CD14-positive monocyte (primary cell): Measurements from ENCODE around the gene NFIC. TPM values are rescaled to one million over a fixed set of nuclear protein-coding genes. Genes with fewer than 3 reads are reported as not detected.

Experiments used
- DNase-seq, 3 donors: peaks; one replicate each; pipeline ENCODE4 v3.0.0-alpha.2; 2011 to 2022
- H2AFZ ChIP-seq: 2 replicates; pipeline ENCODE4 v1.6.0; 2012; ENCODE audit warnings: mild to moderate bottlenecking, low read depth, low read length, inconsistent platforms; ENCODE audit not compliant: insufficient read depth, poor library complexity, severe bottlenecking
- H3K27ac ChIP-seq, 2 donors: 1 replicate in 1 of 2; 2 replicates in 1 of 2; pipeline ENCODE4 v1.5.1; 2012 to 2013; ENCODE audit warnings: low read length in 2 of 2, control low read depth in 1 of 2, inconsistent platforms in 1 of 2, low read depth in 1 of 2, mild to moderate bottlenecking in 1 of 2
- H3K27me3 ChIP-seq, 2 donors: one replicate each; pipeline versions ENCODE4 v1.6.0 to v1.6.1; 2011 to 2013; ENCODE audit warnings: low read length in 2 of 2; ENCODE audit not compliant: control insufficient read depth in 2 of 2, insufficient read depth in 2 of 2
- H3K36me3 ChIP-seq, 2 donors: replicated peaks in 1 of 2; 1 replicate in 1 of 2; 2 replicates in 1 of 2; pipeline versions ENCODE4 v1.5.1 to v1.6.1; 2012 to 2013; ENCODE audit warnings: low read length in 2 of 2, control low read depth in 1 of 2, inconsistent platforms in 1 of 2, mild to moderate bottlenecking in 1 of 2; ENCODE audit not compliant: insufficient read depth in 2 of 2, control insufficient read depth in 1 of 2
- H3K4me1 ChIP-seq, 2 donors: 1 replicate in 1 of 2; 2 replicates in 1 of 2; pipeline versions ENCODE4 v1.5.1 to v1.6.1; 2012 to 2013; ENCODE audit warnings: low read length in 2 of 2, control low read depth in 1 of 2, inconsistent platforms in 1 of 2, mild to moderate bottlenecking in 1 of 2, moderate library complexity in 1 of 2; ENCODE audit not compliant: insufficient read depth in 2 of 2, control insufficient read depth in 1 of 2
- H3K4me2 ChIP-seq: replicated peaks from 2 replicates; pipeline ENCODE3; 2012; ENCODE audit warnings: low read length, moderate library complexity, mild to moderate bottlenecking; ENCODE audit not compliant: poor library complexity, severe bottlenecking; ENCODE audit errors: extremely low read depth
- H3K4me3 ChIP-seq, 3 experiments: fragments of 200-600 bp in 1 of 3; sonication (generic) in 1 of 3; replicated peaks in 1 of 3; 1 replicate in 2 of 3; 2 replicates in 1 of 3; pipeline ENCODE4 v1.5.1; 2011 to 2013; ENCODE audit warnings: low read length in 3 of 3, mild to moderate bottlenecking in 3 of 3, control low read depth in 2 of 3, low read depth in 2 of 3, inconsistent platforms in 1 of 3, moderate library complexity in 1 of 3
- H3K79me2 ChIP-seq: 2 replicates; pipeline ENCODE4 v1.6.0; 2012; ENCODE audit warnings: mild to moderate bottlenecking, control low read depth, inconsistent platforms, low read length, moderate library complexity; ENCODE audit not compliant: insufficient read depth
- H3K9ac ChIP-seq: 2 replicates; pipeline ENCODE4 v1.6.0; 2017; ENCODE audit warnings: low read length, mild to moderate bottlenecking; ENCODE audit not compliant: insufficient read depth, poor library complexity, severe bottlenecking
- H3K9me3 ChIP-seq, 2 donors: replicated peaks in 1 of 2; 1 replicate in 1 of 2; 2 replicates in 1 of 2; pipeline versions ENCODE4 v1.5.1 to v1.6.1; 2012 to 2013; ENCODE audit warnings: low read length in 2 of 2, control low read depth in 1 of 2; ENCODE audit not compliant: control insufficient read depth in 1 of 2, insufficient read depth in 1 of 2
- H4K20me1 ChIP-seq: 2 replicates; pipeline ENCODE4 v1.6.0; 2012; ENCODE audit warnings: mild to moderate bottlenecking, low read length, control low read depth, moderate library complexity; ENCODE audit not compliant: insufficient read depth
- H3K27ac Mint-ChIP-seq, 7 donors: one replicate each; pipeline ENCODE4 v1.8.0; 2020; ENCODE audit warnings: mild to moderate bottlenecking in 7 of 7, mixed read lengths in 7 of 7, moderate library complexity in 6 of 7, inconsistent platforms in 2 of 7
- H3K27me3 Mint-ChIP-seq, 3 donors: one replicate each; pipeline ENCODE4 v1.8.0; 2021 to 2022; ENCODE audit warnings: low read depth in 3 of 3, mild to moderate bottlenecking in 3 of 3, mixed read lengths in 3 of 3, moderate library complexity in 3 of 3, inconsistent platforms in 1 of 3
- H3K36me3 Mint-ChIP-seq, 2 donors: one replicate each; pipeline ENCODE4 v1.8.0; 2020; ENCODE audit warnings: mixed read lengths in 2 of 2, inconsistent platforms in 1 of 2, mild to moderate bottlenecking in 1 of 2
- H3K4me1 Mint-ChIP-seq: one replicate; pipeline ENCODE4 v1.8.0; 2020; ENCODE audit warnings: mild to moderate bottlenecking, mixed read lengths
- H3K4me3 Mint-ChIP-seq, 2 donors: one replicate each; pipeline ENCODE4 v1.8.0; 2020; ENCODE audit warnings: mild to moderate bottlenecking in 2 of 2, mixed read lengths in 2 of 2, moderate library complexity in 1 of 2
- H3K9me3 Mint-ChIP-seq, 7 donors: one replicate each; pipeline ENCODE4 v1.8.0; 2020 to 2022; ENCODE audit warnings: mixed read lengths in 7 of 7, mild to moderate bottlenecking in 6 of 7, moderate library complexity in 6 of 7, inconsistent platforms in 2 of 7
- WGBS: methylation state at CpG from one replicate; pipeline ENCODE4 v1.1.5; 2013; ENCODE audit warnings: missing lambda C conversion rate; ENCODE audit not compliant: insufficient coverage; 5-methylcytosine and 5-hydroxymethylcytosine counted together
- intact Hi-C, 2 donors: fragments of 100-400 bp; cut with micrococcal nuclease; formaldehyde crosslinking; loops; one replicate each; pipeline versions ENCODE4 v1.15.0 to v1.15.1; 2023
- polyA plus RNA-seq, 3 donors: library from polyadenylated mRNA; depleted of rRNA in 1 of 3; unstranded in 2 of 3; stranded (reverse) in 1 of 3; fragments of 300-500 nt in 2 of 3; fragments of >200 nt in 1 of 3; fragmentation: Illumina TruSeq in 2 of 3; gene quantifications; 1 replicate in 2 of 3; 2 replicates in 1 of 3; pipeline ENCODE4 v1.2.3, GENCODE V29; 2012 to 2021
- TF ChIP-seq, protein P1 (sequence below): fragments of 200-600 bp; IDR thresholded peaks from one replicate; pipeline ENCODE4 v1.8.0; 2022; ENCODE audit warnings: antibody characterized with exemption, mild to moderate bottlenecking

NFIC gene
- polyA plus RNA-seq, 3 donors = 7.0 to 13.8 (median 11.5) TPM

DNA sequence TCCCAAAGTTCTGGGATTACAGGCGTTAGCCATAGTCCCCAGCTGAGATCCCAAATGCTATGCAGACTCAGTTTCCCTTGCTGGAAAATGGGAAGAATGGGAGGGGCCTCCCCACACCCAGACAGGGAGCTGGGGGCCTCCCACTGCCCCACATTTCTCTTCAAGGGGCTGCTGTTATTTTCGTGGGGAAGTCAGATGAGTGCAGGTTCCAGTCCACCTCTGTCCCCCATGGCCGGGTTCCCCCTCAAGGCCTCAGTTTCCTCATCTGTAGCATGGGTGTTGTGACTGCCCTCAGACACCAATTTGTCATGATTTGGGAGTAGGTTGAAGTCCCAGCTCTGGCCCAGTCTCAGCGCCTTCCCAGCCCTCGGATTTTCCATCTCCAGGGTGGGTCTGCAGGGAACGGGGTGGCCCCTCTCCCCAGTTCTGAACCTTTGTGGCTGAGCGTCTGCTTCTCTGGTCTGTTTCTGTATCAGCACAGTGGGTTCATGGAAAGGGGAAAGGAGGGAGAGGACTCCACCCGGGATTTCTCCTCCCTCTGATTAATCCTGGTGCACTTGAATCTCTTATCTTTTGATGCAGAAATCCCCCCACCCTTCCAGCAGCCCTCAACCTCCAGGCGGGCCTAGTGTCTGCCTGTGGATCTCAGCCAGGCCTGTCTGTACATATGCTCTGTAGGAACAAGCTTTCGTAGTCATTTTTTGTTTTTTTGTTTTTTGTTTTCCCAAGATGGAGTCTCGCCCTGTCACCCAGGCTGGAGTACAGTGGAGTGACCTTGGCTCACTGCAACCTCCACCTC lies 12.2 kb downstream of the NFIC start:
- H3K79me2 ChIP-seq = peaks cover 100% of the 10 kb centered on the region
- Mint-ChIP-seq H3K4me1 (peaks cover 31% of the 10 kb centered on the region), H3K4me3 (no peak overlapping the region), H3K36me3 (peaks cover 27 to 56% of the 10 kb centered on the region in 2 donors), H3K9me3 (peaks cover 0 to 4% (median 0%) of the 10 kb centered on the region in 7 donors), H3K27ac (peak overlapping the region in 5 of 7 donors; percentile 31 to 58 (median 50)), H3K27me3 (no peaks in the 10 kb centered on the region)
- no peaks in the 10 kb centered on the region for H3K27me3 ChIP-seq
- WGBS = 100% methylated on average over 3 of the region's 11 CpGs
- no peak for DNase-seq
- H3K4me3 ChIP-seq = no peak overlapping the region
- TF ChIP-seq, protein P1, sequence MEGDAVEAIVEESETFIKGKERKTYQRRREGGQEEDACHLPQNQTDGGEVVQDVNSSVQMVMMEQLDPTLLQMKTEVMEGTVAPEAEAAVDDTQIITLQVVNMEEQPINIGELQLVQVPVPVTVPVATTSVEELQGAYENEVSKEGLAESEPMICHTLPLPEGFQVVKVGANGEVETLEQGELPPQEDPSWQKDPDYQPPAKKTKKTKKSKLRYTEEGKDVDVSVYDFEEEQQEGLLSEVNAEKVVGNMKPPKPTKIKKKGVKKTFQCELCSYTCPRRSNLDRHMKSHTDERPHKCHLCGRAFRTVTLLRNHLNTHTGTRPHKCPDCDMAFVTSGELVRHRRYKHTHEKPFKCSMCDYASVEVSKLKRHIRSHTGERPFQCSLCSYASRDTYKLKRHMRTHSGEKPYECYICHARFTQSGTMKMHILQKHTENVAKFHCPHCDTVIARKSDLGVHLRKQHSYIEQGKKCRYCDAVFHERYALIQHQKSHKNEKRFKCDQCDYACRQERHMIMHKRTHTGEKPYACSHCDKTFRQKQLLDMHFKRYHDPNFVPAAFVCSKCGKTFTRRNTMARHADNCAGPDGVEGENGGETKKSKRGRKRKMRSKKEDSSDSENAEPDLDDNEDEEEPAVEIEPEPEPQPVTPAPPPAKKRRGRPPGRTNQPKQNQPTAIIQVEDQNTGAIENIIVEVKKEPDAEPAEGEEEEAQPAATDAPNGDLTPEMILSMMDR = no peak
- no peak overlapping the region for H3K4me2 ChIP-seq
- H3K36me3 ChIP-seq = peaks cover 14 to 33% of the 10 kb centered on the region in 2 donors
- no peak overlapping the region for H2AFZ ChIP-seq
- intact Hi-C loops = no loop called here
- H3K9me3 ChIP-seq = no peaks in the 10 kb centered on the region
- peak overlapping the region in 1 of 2 donors; percentile 22 for H3K27ac ChIP-seq
- H3K4me1 ChIP-seq = peaks cover 2 to 4% of the 10 kb centered on the region in 2 donors
- no peak overlapping the region for H3K9ac ChIP-seq
- H4K20me1 ChIP-seq = peaks cover 92% of the 10 kb centered on the region

DNA sequence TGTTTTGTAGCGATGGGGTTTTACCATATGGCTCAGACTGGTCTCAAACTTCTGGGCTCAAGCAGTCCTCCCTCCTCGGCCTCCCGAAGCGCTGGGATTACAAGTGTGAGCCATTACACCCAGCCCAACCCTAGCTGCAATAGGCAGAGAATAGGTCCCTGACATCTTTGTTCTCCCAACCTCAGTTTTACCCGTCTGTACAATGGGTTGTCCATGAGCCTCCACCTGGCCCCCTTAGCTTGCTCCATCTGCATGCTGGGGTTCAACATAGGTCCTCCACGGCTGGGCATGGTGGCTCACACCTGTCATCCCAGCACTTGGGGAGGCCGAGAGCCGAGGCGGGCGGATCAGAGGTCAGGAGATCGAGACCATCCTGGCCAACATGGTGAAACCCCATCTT lies 14.4 kb downstream of the NFIC start:
- intact Hi-C loops = no loop called here
- peak overlapping the region in 3 of 7 donors; percentile 22 to 53 (median 36) for H3K27ac Mint-ChIP-seq

More for the DNA sequence above, 14.4 kb downstream of the NFIC start:
- Histone ChIP-seq H4K20me1 (peaks cover 92% of the 10 kb centered on the region), H3K79me2 (peaks cover 100% of the 10 kb centered on the region), H3K27me3 (no peaks in the 10 kb centered on the region), H2AFZ (no peak overlapping the region), H3K27ac (no peak overlapping the region), H3K9ac (no peak overlapping the region), H3K4me2 (no peak overlapping the region), H3K4me1 (peaks cover 15 to 18% of the 10 kb centered on the region in 2 donors), H3K9me3 (no peaks in the 10 kb centered on the region), H3K4me3 (no peak overlapping the region), H3K36me3 (peaks cover 15 to 26% of the 10 kb centered on the region in 2 donors)
- TF ChIP-seq, protein P1 = no peak
- Mint-ChIP-seq H3K9me3 (no peaks in the 10 kb centered on the region), H3K4me3 (no peak overlapping the region), H3K4me1 (peaks cover 36% of the 10 kb centered on the region), H3K36me3 (peaks cover 24 to 43% of the 10 kb centered on the region in 2 donors), H3K27me3 (no peaks in the 10 kb centered on the region)
- 100% methylated on average over 5 of the region's 11 CpGs for WGBS
- no peak for DNase-seq
